HUES64 (cell line): ENCODE data around the gene LINGO3.

ENCODE experiments used
- H3K27ac ChIP-seq: 2 replicates; pipeline ENCODE4 v1.7.0; 2013; ENCODE audit warnings: low read depth, low read length, inconsistent platforms
- H3K27me3 ChIP-seq: 2 replicates; pipeline ENCODE4 v1.6.1; 2013; ENCODE audit warnings: mild to moderate bottlenecking, low read length; ENCODE audit not compliant: insufficient read depth
- H3K36me3 ChIP-seq: 2 replicates; pipeline ENCODE4 v1.6.1; 2013; ENCODE audit warnings: mild to moderate bottlenecking, low read length; ENCODE audit not compliant: insufficient read depth
- H3K4me1 ChIP-seq: 2 replicates; pipeline ENCODE4 v1.6.1; 2013; ENCODE audit warnings: mild to moderate bottlenecking, low read length, moderate library complexity; ENCODE audit not compliant: insufficient read depth
- H3K4me3 ChIP-seq: 2 replicates; pipeline ENCODE4 v1.5.1; 2013; ENCODE audit warnings: mild to moderate bottlenecking, low read length, moderate library complexity
- H3K9ac ChIP-seq: 2 replicates; pipeline ENCODE4 v1.6.1; 2013; ENCODE audit warnings: mild to moderate bottlenecking, low read depth, low read length
- H3K9me3 ChIP-seq: 2 replicates; pipeline ENCODE4 v1.6.1; 2013; ENCODE audit warnings: low read depth, low read length; ENCODE audit not compliant: insufficient read depth
- WGBS: fragments of 150-250, 120-280 bp; methylation state at CpG from one replicate; pipeline ENCODE4 v1.1.7; 2013; ENCODE audit warnings: missing lambda C conversion rate; 5-methylcytosine and 5-hydroxymethylcytosine counted together

LINGO3 gene

DNA sequence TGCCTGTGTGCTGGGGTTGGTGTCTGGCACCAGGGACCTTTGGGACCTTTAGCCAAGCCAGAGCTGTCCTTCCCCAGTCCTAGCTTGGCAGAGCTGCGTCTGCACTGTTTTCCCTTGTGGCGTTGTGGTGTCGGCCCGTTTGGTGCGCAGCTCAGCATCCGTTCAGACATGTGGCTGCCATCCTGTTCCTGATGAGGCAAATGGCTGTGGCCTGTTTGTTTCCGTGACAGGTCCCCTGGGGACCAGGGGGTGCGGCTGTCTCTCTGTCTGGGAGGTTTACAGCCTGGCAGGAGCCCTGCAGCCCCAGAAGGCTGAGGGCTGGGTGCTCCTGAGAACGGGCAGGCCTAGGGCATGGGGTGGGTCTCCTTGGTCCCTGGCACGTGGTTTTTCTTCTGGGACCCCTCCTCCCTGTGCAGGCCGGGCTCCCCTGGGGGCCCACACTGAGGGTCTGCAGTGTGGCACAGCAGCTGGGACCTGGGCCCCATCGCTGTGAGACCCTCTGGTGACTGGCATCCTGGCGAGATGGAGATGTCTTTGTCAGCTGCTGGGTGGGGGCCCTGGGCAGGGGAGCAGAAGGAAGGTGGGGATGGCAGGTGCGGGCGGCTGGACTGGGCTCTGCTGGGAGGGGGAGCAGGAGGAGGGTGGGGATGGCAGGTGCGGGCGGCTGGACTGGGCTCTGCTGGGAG is 24.5 kb upstream of the LINGO3 start:
- H3K36me3 ChIP-seq: no peaks in the 10 kb centered on the region
- no peak overlapping the region for H3K27ac ChIP-seq
- H3K27me3 ChIP-seq: no peaks in the 10 kb centered on the region
- 92% methylated on average over 17 of the region's 17 CpGs for WGBS
- H3K9ac ChIP-seq: no peak overlapping the region
- H3K4me1 ChIP-seq: peaks cover 20% of the 10 kb centered on the region
- H3K9me3 ChIP-seq: no peaks in the 10 kb centered on the region
- H3K4me3 ChIP-seq: no peak overlapping the region

DNA sequence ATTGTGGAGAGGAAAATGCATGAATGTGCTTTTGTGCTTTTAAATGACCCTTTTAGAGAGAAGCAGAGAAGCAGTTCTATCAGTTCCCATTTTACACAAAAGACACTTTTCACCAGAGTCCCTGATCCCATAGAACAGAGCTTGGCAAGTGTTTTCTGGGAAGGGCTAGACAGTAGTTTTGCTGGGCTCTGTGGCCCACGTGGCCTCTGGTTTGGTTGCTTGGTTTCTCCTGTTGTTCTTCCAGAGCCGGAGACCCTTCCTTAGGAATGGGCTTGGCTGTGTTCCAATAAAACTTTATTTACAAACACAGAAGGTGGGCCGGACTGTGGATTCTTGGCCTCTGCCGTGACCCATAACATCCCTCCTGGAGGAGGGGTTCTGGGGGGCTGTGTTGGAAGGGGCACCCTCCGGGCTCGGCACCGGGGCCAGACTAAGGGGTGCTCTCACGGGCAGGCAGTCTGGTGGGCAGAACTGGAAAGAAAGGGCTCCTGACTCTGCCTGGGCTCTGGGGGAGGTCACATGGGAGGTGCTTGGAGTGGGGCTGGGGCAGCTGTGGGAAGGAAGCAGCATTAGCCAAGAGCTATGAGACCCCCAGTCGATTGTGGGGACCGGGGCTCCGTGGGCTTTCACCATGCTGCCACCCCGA is 23.8 kb upstream of the LINGO3 start:
- Histone ChIP-seq H3K36me3 (no peaks in the 10 kb centered on the region), H3K4me1 (peaks cover 22% of the 10 kb centered on the region), H3K27ac (peak overlapping the region; percentile 9; the same call in 1 of the 2 replicates), H3K9ac (no peak overlapping the region), H3K4me3 (no peak overlapping the region; the same call in 1 of the 2 replicates), H3K27me3 (no peaks in the 10 kb centered on the region), H3K9me3 (no peaks in the 10 kb centered on the region)
- 85% methylated on average over 12 of the region's 12 CpGs for WGBS

DNA sequence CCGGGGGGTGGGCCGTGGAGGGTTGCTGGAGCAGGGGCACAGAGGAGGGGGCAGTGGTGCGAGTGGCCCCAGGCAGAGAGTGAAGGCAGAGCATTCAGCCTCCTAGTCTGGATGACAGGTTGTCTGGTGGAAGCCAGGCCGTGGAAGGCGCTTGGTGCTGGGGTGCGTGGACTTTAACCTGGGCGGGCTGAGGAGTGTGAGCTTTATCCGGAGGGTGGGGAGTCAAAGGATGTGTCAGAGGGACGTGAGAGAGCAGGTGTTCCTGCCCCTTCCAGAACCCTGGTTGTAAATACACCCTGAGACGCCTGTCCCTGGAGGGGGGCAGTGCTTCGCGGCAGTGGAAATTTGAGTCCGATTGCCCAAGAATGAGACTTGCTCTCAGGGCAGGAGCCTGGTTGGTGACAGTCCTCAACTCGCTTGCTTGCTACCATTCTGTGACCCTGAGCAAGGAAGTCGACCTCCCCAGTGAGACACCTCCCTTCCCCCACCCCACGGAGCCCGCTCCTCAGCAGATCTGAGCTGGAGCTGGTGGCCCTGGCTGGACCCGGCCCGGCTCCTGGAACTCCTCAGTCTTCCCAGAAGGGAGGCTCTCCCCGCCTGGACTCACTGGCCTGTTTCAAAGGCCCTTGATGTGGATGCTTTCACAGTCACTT is 22.8 kb upstream of the LINGO3 start:
- H3K27me3 ChIP-seq: no peaks in the 10 kb centered on the region
- H3K9me3 ChIP-seq: no peaks in the 10 kb centered on the region
- no peak overlapping the region for H3K9ac ChIP-seq
- peak overlapping the region; percentile 9; the same call in 1 of the 2 replicates for H3K27ac ChIP-seq
- H3K4me3 ChIP-seq: peak overlapping the region; percentile 6; the same call in 1 of the 2 replicates
- peaks cover 22% of the 10 kb centered on the region for H3K4me1 ChIP-seq
- peaks cover 4% of the 10 kb centered on the region; the same call in 1 of the 2 replicates for H3K36me3 ChIP-seq
- WGBS: 68% methylated on average over 20 of the region's 20 CpGs

DNA sequence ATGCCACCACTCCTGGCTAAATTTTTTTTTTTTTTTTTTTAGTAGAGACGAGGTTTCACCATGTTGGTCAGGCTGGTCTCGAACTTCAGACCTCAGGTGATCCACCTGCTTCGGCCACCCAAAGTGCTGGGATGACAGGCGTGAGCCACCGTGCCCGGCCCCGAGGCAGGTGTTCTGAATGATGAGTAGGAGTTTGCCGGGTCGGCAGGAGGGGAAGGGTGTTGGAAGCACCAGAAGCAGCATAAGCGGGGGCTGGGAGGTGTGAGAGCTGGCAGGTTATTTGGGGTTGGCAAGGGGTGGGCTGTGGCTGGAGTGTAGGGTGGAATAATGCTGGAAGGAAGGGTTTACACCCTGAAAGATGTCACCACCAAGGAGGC is 22.3 kb upstream of the LINGO3 start:
- 82% methylated on average over 10 of the region's 10 CpGs for WGBS
- Histone ChIP-seq H3K27ac (no peak overlapping the region), H3K27me3 (no peaks in the 10 kb centered on the region), H3K36me3 (peaks cover 4% of the 10 kb centered on the region; the same call in 1 of the 2 replicates), H3K9ac (no peak overlapping the region), H3K4me3 (no peak overlapping the region), H3K4me1 (peaks cover 22% of the 10 kb centered on the region), H3K9me3 (no peaks in the 10 kb centered on the region)

DNA sequence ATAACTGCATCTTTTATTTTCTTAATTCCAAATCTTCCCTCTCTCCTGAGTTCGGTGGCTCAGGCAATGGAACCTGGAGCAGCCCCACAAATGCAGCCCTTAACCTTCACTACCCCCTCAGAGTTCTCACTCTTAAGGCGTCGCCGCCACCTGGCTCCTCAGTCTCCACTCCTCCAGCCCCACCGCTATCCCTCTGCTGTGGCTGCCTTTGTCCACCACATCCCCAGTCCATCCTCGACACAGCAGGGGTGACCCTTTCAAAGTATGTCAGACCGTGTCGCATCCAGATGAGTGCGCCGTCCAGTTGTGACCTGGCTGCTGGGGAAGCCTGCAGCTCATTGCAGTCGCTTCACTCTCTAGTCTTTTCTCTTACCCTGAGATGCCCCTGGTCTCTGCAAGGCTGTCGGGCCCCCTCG is 21.6 kb upstream of the LINGO3 start:
- Histone ChIP-seq H3K4me1 (peaks cover 22% of the 10 kb centered on the region), H3K9ac (peak overlapping the region; percentile 87; the same call in 1 of the 2 replicates), H3K36me3 (peaks cover 11% of the 10 kb centered on the region; the same call in 1 of the 2 replicates), H3K27ac (no peak overlapping the region), H3K27me3 (no peaks in the 10 kb centered on the region), H3K9me3 (no peaks in the 10 kb centered on the region), H3K4me3 (peak overlapping the region; percentile 82)
- WGBS: 52% methylated on average over 13 of the region's 13 CpGs

DNA sequence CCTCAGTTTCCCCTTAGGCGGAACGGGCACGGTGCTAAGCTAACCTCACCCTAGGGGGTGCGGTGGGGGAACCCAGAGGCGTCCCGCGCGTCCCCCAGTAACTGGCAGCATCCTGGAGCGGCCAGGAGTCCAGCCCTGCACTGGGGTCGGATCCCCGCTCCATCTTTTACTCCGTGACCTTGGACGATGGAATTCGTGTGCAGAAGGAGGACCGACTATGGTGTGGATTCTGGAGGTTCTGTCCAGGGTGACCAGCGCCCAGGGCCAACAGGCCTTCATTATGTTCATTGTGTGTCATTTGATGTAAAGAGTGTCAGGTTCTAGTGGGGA is 21.2 kb upstream of the LINGO3 start:
- peak overlapping the region; percentile 87 for H3K9ac ChIP-seq
- H3K27me3 ChIP-seq: no peaks in the 10 kb centered on the region
- peak overlapping the region; percentile 82 for H3K4me3 ChIP-seq
- peaks cover 22% of the 10 kb centered on the region for H3K4me1 ChIP-seq
- peak overlapping the region; percentile 86; the same call in 1 of the 2 replicates for H3K27ac ChIP-seq
- no peaks in the 10 kb centered on the region for H3K9me3 ChIP-seq
- H3K36me3 ChIP-seq: peaks cover 15% of the 10 kb centered on the region
- 4% methylated on average over 16 of the region's 16 CpGs for WGBS

DNA sequence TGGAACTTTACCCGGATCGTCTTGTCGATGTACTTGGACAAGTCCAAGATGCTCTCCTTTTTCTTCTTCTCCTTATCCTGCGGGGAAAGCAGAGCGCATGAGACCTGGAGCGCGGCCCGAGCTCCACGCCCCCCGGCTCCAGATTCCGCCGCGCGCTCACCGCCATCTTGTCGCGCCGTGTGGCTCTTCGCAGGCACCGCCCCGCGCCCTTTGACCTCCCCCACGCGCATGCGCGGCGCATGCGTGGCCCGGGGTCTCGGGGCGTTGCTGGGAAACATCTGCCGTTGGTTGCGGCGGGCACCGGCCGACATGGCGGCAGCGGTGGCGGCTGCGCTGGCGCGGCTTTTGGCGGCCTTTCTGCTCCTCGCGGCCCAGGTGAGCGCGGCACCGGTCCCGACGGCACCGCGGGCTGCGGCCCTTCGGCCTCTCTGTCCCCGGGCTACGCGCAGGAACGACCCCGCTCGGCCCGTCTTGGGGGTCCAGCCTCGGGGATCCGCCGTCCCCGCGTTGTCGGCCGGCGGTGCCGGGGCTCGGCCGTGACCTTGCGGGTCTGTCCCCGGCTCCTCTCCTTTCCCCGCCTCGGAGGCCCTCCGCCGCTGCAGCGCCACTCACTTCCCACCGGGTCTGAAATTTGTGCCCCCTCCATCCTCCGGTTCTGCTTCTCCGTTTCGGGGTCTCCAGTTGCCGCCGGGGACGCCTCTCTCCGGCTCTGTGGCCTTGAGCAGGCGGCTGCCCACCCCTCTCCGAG is 20.6 kb upstream of the LINGO3 start, which contains the start of the genes LSM7 and SPPL2B:
TSS of gene LSM7 (minus strand) at position 186 of the 748 bp plus-strand sequence. CDS start at position 166, 20 bp downstream.
TSS of gene SPPL2B (plus strand) at position 284 of the 748 bp plus-strand sequence. CDS start at position 310, 26 bp downstream.
- Histone ChIP-seq H3K27me3 (no peaks in the 10 kb centered on the region), H3K4me3 (peak within 1 kb of the TSS; percentile 82), H3K9ac (peak within 1 kb of the TSS; percentile 87), H3K27ac (peak within 1 kb of the TSS; percentile 86), H3K4me1 (peaks cover 22% of the 10 kb centered on the region), H3K36me3 (peaks cover 19% of the 10 kb centered on the region), H3K9me3 (no peaks in the 10 kb centered on the region)
- WGBS: under 1% methylated on average over 89 of the region's 89 CpGs

DNA sequence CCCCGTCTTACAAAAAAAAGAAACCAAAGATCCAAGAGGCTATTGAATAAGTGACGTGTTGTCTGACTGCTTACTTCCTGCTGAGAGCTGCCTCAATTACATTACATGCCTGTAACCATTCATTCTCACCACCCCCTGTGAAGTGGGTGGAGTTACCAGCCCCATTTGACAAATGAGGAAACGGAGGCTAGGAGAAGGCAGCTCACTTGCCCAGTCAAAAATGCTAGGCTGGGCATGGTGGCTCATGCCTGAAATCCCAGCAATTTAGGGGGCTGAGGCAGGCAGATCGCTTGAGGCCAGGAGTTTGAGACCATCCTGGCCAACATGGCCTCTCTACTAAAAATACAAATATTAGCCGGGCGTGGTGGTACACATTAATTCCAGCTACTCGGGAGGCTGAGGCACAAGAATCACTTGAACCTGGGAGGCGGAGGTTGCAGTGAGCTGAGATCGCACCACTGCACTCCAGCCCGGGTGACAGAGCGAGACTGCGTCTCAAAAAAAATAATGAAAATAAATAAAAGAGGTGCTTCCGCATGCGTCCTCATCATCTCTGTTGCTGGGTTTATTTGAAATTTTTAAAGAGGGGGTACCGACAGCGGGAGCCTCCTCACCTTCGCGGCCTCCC is 19.9 kb upstream of the LINGO3 start:
- Histone ChIP-seq H3K36me3 (peaks cover 25% of the 10 kb centered on the region), H3K9me3 (no peaks in the 10 kb centered on the region), H3K4me1 (peaks cover 22% of the 10 kb centered on the region), H3K27me3 (no peaks in the 10 kb centered on the region), H3K4me3 (peak overlapping the region; percentile 82), H3K9ac (peak overlapping the region; percentile 87), H3K27ac (peak overlapping the region; percentile 86)
- 3% methylated on average over 13 of the region's 18 CpGs for WGBS

DNA sequence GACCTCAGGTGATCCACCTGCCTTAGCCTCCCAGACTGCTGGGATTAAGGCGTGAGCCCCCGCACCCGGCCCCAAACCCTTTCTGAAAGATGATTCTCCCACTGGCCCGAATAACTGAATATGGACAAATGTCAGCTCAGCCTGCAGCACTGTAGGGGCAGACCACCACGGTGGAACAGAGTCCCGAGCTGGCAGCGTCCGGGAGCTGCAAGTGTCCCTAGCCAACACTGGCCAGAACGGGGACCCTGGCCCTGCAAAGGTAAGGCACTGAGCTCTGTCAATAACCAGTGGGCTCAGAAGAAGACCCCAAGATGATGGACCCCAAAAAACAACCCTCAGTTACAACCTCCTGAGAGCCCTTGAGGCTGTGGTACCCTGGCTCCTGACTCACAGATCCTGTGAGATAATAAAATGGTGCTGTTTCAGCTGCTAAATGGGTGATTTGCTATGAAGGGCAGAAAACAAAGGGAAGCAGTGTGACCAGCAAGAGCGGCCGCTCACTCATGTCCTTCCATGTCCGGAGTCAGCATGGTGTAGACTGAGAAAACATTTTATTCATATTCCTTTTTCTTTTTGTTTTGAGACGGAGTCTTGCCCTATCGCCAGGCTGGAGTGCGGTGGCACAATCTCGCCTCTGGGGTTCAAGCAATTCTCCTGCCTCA is 18.9 kb upstream of the LINGO3 start:
- H3K4me3 ChIP-seq: no peak overlapping the region
- H3K36me3 ChIP-seq: peaks cover 30% of the 10 kb centered on the region

More for the DNA sequence above, 18.9 kb upstream of the LINGO3 start:
- peaks cover 22% of the 10 kb centered on the region for H3K4me1 ChIP-seq
- no peak overlapping the region for H3K9ac ChIP-seq
- no peaks in the 10 kb centered on the region for H3K27me3 ChIP-seq
- peak overlapping the region; percentile 86; the same call in 1 of the 2 replicates for H3K27ac ChIP-seq
- 93% methylated on average over 16 of the region's 16 CpGs for WGBS
- no peaks in the 10 kb centered on the region for H3K9me3 ChIP-seq
